Measurements from ENCODE around the gene PPFIBP2. TPM values are rescaled to one million over a fixed set of nuclear protein-coding genes. Genes with fewer than 3 reads are reported as not detected.

Gene PPFIBP2
- total RNA-seq, 3 donors from 2014 or later = 32.3 to 56.1 (median 43.3) TPM

DNA sequence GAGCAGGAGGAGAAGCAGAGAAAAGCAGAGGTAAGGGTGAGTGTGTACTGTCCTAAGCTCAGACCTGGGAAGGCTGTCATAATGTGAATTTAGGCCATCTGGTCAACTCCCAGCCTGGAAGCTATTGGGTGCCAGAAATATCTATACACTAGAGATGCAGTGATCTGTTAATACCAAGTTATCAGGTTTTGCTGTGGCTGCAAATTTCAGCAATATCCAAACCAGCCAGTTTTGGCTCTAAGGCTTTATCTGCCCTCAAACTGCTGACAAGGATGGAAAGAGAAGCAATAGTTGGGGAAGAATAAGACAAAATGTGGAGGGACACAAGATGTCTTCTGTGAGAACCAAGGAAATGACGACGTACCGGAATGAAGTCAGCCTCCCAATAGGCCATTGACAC, 96.6 kb downstream of the PPFIBP2 start:
- Histone ChIP-seq H3K27ac (no peak overlapping the region), H3K9me3 (no peaks in the 10 kb centered on the region), H3K27me3 (no peaks in the 10 kb centered on the region), H3K36me3 (no peaks in the 10 kb centered on the region), H3K4me3 (no peak overlapping the region), H3K4me1 (peaks cover 0 to 11% of the 10 kb centered on the region in 2 donors)
- intact Hi-C loops (cut with DNase I; ENCODE audit: low total_unique reads) = no loop called here
- TF ChIP-seq POLR2AphosphoS5 (IDR thresholded peaks at IDR 0.05) = no peak
- no peak for TF ChIP-seq POLR2A (IDR thresholded peaks at IDR 0.05)
- TF ChIP-seq, protein P1, sequence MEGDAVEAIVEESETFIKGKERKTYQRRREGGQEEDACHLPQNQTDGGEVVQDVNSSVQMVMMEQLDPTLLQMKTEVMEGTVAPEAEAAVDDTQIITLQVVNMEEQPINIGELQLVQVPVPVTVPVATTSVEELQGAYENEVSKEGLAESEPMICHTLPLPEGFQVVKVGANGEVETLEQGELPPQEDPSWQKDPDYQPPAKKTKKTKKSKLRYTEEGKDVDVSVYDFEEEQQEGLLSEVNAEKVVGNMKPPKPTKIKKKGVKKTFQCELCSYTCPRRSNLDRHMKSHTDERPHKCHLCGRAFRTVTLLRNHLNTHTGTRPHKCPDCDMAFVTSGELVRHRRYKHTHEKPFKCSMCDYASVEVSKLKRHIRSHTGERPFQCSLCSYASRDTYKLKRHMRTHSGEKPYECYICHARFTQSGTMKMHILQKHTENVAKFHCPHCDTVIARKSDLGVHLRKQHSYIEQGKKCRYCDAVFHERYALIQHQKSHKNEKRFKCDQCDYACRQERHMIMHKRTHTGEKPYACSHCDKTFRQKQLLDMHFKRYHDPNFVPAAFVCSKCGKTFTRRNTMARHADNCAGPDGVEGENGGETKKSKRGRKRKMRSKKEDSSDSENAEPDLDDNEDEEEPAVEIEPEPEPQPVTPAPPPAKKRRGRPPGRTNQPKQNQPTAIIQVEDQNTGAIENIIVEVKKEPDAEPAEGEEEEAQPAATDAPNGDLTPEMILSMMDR (IDR thresholded peaks at IDR 0.05) = no peak
- DNase-seq (ENCODE audit: low spot score in 2 of 2) = no peak

DNA sequence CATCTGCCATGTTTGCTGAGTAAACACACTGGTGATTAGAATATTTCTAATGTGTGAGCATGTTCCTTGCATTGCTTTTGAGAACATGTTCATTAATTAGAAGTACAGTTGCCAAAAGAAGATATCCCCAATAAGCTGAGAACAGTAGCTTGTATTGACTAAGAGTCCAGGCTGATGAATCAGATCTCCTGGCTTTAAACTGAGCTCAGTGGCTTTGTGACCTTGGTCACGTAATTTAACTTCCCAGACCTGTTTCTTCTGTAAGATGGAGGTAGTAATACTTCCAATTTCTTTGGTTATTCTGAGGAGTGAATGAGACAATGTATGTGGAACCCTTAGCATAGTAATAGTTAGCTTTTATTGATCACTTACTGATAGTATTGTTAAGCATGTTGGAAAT, 97.6 kb downstream of the PPFIBP2 start:
- Histone ChIP-seq H3K4me1 (peaks cover 0 to 11% of the 10 kb centered on the region in 2 donors), H3K9me3 (no peaks in the 10 kb centered on the region), H3K27me3 (no peaks in the 10 kb centered on the region), H3K36me3 (no peaks in the 10 kb centered on the region), H3K27ac (no peak overlapping the region), H3K4me3 (no peak overlapping the region)
- intact Hi-C loops (cut with DNase I; ENCODE audit: low total_unique reads) = no loop called here
- no peak for DNase-seq (ENCODE audit: low spot score in 2 of 2)
- TF ChIP-seq, protein P1 (IDR thresholded peaks at IDR 0.05) = no peak
- TF ChIP-seq POLR2AphosphoS5 (IDR thresholded peaks at IDR 0.05) (no peak), POLR2A (IDR thresholded peaks at IDR 0.05) (no peak)

DNA sequence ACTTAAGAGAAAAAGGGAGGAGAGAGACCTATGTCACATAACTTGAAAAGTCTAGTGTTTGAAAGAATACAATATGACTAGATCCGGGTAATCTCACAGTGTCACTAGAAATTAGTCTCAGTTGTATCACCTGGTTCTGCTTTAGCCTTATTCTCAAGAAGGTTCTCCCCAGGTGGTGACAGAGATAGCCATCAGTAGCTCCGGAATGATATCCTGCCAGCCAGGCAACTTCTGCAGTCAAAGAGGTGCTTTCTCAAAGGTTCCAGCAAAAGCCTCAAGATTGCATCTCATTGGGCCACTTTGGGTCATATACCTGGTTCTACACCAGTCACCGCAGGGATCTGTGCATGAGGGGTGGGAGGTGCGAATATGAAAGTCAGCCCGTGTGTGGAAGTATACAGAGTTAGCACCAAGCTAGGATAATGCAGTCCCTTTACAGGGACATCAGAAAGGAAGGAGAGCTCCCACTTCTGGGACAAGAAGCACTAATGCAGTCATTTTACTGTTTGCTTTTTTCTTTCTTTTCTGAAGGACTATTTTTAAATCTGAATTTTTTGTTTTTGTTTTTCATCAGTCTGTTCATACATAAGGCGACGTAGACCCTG, 98.4 kb downstream of the PPFIBP2 start:
- intact Hi-C loops (cut with DNase I; ENCODE audit: low total_unique reads) = no loop called here
- Histone ChIP-seq H3K4me3 (no peak overlapping the region), H3K27me3 (no peaks in the 10 kb centered on the region), H3K4me1 (peaks cover 0 to 11% of the 10 kb centered on the region in 2 donors), H3K9me3 (no peaks in the 10 kb centered on the region), H3K36me3 (no peaks in the 10 kb centered on the region), H3K27ac (peak overlapping the region in 1 of 2 donors; percentile 23)
- DNase-seq (ENCODE audit: low spot score in 2 of 2) = no peak
- TF ChIP-seq POLR2A (IDR thresholded peaks at IDR 0.05) = no peak
- TF ChIP-seq, protein P1 (IDR thresholded peaks at IDR 0.05) = no peak

DNA sequence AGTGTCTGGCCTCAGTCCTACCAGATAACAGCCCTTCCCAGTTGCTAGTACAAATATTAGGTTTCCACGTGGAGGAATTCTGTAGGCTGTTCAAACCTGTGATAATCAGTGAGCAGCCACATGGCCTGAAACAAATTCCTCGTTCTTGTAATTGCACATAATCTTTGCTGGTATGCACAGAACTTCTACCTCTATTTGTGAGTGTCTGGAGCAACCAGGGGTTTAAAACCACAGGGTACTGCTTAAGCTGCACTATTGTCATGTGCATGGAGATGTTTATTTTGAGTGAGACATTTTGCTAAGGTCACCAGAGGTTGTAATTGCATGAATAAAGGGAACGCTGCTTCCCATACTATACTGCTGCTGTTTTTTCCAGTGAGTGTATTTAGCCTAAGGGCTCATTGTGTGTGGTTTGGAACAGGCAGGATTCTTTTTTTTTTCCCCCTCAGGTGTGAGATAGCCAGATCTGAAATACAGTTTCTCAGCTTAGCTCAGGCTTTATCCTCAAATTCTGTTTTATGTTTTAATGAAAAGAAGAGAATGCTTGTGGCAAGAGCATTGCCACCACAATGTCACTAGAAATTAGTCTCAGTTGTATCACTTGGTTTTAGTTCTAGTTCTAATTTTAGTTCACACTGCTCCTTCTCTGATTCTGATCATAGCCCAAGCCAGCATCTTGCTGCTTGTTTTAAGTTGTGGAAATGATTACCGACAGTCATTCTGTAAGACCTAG, 99.0 kb downstream of the PPFIBP2 start:
- Histone ChIP-seq H3K36me3 (no peaks in the 10 kb centered on the region), H3K27ac (peak overlapping the region; percentile 4 to 23), H3K9me3 (no peaks in the 10 kb centered on the region), H3K4me1 (peaks cover 0 to 11% of the 10 kb centered on the region in 2 donors), H3K27me3 (no peaks in the 10 kb centered on the region), H3K4me3 (no peak overlapping the region)
- TF ChIP-seq POLR2A (IDR thresholded peaks at IDR 0.05) (no peak), POLR2AphosphoS5 (IDR thresholded peaks at IDR 0.05) (no peak)
- TF ChIP-seq, protein P1 (IDR thresholded peaks at IDR 0.05) = no peak
- intact Hi-C loops (cut with DNase I; ENCODE audit: low total_unique reads) = no loop called here
- no peak for DNase-seq (ENCODE audit: low spot score in 2 of 2)

DNA sequence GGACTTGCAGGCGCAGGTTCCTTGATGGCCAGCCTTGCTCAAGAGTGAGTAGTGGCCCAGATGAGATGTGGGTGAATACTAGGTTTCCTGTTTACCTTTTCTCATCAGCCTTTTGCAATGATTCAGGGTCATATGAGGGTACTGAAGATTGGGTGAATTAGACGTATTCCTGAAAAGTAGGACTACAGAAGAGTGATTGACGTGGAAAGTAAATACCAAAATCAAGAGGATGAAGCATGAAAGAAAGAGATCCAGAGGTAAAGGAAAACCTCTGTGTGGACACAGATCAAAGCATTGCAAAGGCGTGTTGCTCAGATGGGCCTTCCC, 99.6 kb downstream of the PPFIBP2 start:
- TF ChIP-seq, protein P1 (IDR thresholded peaks at IDR 0.05) = no peak
- no peak for TF ChIP-seq POLR2A (IDR thresholded peaks at IDR 0.05)
- no peak for TF ChIP-seq POLR2AphosphoS5 (IDR thresholded peaks at IDR 0.05)
- H3K27ac ChIP-seq = no peak overlapping the region

More for the DNA sequence above, 99.6 kb downstream of the PPFIBP2 start:
- DNase-seq (ENCODE audit: low spot score in 2 of 2) = no peak
- Histone ChIP-seq H3K4me1 (peaks cover 0 to 11% of the 10 kb centered on the region in 2 donors), H3K9me3 (no peaks in the 10 kb centered on the region), H3K27me3 (no peaks in the 10 kb centered on the region), H3K36me3 (no peaks in the 10 kb centered on the region), H3K4me3 (no peak overlapping the region)
- intact Hi-C loops (cut with DNase I; ENCODE audit: low total_unique reads) = no loop called here

Data from breast epithelium (tissue), 4 donors.